Activated CD8-positive, alpha-beta memory T cell treated with anti-CD3 and anti-CD28 coated beads for 1 hour (primary cell): ENCODE results near the gene BRDT.

ENCODE experiments used
- DNase-seq, 2 donors: peaks; one replicate each; pipeline ENCODE4 v3.0.0-alpha.2; 2020; ENCODE audit warnings: low read depth in 1 of 2; ENCODE audit errors: extremely low read depth in 1 of 2

BRDT gene

DNA sequence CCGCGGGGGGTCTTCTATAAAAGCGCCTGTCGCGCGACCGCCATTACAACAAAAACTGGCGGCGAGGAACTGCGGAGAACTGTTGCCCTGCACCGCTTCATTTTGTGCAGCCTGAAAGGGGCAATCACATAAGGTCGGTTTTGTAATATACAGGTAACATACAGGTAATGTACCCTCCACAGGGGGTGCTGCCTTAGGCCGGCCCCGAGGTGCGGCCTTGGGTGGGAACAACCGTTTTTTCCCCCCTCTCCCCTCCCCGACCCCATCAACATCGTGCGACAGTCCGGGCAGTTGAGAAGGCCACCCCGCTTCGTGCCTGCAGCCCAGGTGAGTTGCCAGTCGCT, at the start of gene BRDT:
Gene BRDT, plus strand, starts transcription at position 46 of the 344 bp plus-strand sequence. CDS start 13,354 bp downstream, outside the sequence.
- no peak for DNase-seq

DNA sequence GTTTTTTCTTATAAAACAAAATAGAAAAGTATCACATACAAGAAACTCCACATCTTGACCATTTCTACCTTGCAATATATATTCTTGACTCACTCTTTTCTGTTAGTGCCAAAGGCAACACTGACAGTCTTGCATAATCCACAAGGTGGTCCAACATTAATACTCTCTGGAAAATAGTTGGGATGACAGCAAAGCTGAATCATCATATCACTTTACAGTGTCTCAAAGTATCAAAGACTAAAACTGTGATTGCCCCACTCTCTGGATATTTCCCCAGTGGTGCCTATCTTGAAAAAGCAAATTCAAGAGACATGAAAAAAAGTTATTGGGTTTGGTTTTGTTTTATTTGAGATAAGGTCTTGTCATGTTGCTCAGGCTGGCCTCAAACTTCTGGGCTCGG, 48.6 kb upstream of the BRDT start:
- no peak for DNase-seq

DNA sequence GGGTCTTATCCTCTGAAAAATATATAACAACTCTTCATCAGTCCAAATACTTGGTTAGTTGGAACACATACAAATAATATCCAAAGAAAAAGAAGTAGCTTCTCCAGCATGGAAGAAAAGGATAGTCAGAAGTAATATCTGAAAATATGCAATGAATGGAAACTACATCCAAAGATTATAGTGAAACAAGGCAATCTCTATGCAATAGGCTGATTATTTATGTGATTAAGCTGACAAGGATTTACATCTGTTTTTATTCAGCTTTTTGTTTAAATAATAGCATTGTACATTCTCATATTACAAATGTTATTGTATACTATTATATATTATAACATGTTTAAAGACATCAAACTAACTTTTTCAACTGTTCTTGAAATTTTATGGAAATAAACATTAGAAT, 48.0 kb upstream of the BRDT start:
- no peak for DNase-seq

DNA sequence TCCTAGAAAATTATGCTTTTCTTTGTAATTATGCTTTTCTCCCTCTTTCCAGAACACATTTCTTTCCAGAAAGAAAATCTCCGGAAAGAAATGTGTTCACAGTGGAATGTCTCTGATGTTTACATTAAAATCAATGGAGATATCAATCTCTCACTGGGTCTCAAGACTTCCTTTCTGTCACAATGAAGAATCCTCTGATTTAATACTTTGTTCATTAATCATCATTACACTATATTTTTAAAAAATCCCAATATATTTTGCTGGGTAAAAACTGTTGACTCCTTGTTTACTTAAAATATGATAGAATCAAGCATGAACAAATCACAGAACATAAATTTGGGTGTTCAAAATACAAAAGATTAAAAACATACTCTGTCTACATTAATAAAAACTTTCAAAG, 36.9 kb upstream of the BRDT start:
- DNase-seq = no peak

DNA sequence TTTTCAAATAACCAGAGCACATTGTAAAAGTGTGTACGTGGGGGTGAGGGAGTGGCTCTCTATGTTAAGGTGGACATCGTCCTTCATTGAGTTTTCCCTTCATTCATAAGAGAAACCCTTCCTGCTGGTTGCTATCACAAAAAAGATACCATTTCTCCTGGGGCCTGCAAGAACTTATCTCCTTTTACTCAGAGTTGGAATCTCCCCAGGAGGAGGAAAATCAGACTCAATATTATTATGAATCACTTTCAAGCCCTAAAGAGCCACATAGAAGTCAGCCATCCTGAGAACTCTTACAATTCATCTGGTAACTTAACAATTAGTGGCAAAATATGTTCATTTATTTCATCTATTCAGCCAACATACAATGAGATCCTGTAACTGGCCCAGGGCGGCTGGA, 36.2 kb upstream of the BRDT start:
- DNase-seq = no peak

DNA sequence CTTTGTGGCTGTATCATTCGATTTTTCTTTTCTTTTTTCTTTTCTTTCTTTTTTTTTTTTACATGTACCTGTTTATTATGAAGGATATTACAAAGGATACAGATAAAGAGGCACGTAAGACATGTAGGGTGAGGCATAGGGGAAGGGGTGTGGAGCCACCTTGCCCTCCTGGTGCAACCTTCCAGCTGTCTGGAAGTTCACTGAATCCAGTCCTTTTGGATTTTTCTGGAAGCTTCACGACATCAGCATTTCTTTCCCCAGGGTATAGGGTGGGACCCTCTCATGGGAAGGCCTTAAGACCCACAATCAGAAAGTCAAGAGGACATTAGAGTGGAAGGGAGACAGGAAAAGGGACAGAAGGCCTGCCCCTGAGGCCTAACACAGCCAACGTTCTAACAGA, 33.2 kb upstream of the BRDT start:
- no peak for DNase-seq

DNA sequence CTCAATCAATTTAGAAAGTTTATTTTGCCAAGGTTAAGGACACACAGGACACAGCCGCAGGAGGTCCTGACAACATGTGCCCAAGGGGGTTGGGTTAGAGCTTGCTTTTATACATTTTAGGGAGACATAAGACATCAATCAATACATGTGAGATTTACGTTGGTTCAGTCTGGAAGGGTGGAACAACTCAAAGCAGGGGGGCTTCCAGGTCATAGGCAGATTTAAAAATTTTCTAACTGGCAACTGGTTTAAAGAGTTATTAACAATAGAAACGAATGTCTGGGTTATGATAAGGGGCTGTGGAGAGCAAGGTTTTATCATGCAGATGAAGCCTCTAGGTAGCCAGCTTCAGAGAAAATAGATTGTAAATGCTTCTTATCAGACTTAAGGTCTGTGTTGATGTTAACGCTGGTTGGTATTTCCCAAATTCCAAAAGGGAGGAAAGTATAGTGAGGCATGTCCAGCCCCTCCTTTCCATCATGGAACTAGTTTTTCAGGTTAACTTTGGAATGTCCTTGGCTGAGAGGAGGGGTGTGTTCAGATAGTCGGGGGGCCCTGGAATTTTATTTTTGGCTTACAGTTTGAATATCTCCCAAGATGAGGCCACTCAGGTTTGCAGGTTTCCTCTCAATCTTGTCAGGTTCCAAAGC, 32.3 kb upstream of the BRDT start:
- DNase-seq = no peak

DNA sequence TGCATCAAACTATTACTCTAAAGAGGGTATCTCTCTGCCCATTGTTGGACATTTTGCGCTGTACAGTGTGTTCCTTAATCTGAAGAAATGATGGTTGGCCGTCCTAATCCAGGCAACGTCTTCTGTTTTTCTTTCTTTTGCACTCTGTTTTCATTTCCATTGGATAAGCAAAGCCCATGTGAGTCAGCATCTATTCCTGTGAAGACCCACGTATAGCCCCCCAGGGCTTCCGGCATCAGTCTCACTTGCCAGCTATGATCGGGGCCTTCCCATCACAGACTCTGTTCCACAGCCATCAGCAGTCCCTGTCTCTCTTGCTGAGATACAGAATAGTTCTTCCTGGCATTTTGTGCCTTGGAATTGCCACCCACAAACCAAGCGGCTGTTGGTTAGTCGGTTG, 29.2 kb upstream of the BRDT start:
- DNase-seq = no peak

DNA sequence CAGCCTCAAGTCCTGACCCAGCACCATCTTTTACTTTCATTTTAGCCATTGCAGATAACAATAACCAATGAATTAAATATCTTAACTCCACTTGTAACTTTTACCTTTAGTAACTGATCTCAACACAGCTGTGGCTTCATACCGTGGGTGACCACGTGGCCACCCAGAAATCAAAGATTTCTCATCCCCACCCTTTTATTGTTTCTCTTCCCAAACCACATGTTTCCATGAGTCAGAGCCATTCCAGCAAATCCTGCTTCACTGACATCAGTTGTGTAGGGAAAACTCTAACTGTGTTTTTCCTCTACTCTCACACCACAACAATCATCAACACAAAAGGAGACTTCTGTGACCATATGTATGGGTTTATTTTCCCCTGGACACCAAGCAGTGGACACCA, 25.1 kb upstream of the BRDT start:
- no peak for DNase-seq

DNA sequence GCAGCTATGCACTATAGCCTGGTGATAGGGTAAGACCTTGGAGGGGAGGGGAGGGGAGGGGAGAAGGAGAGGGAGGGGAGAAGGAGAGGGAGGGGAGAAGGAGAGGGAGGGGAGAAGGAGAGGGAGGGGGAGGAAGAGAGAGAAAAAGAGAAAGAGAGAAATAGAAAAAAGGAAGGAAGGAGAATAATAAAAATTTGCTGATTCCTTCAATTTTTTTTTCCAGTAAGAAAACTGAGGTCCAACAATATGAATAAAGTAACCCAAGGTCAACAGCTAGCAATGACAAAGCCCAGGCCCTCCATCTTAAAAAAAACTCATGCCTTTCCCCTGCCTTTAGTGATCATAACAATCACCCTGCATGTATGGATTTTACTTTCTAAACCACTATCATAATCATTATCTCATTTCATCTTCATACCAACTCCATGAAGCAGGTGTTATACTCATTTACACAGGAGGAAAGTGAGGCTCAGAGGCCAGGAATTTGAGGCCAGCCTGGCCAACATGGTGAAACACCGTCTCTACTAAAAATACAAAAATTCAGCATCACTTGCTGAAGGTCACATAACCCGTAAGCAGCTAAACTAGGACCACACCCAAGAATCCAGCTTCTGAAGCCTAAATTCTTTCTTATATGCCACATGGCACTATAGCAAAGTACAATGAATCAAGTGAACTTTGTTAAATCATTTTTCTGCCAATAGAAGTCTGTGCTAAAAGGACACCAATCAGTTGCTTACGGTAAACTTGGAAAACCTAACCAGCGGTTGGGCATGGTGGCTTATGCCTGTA, 23.4 kb upstream of the BRDT start:
- no peak for DNase-seq

DNA sequence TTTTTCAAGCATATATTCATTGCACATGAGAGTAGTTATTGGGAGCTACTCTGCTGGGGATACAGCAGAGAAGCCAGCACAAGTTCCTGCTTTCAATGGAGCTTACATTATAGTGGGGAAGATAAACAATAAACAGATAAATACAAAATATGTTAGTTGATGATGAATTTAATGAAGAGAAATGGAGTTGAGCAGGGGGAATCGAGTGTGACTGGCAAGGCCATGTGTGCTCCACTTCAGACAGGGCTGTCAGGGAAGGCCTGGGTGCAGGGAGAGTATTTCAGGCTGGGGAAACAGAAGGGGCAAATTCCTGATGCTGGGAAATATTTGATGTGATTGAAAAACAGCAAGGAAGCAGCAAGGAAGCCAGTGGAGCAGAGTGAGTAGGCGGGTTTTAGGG, 21.2 kb upstream of the BRDT start:
- no peak for DNase-seq

DNA sequence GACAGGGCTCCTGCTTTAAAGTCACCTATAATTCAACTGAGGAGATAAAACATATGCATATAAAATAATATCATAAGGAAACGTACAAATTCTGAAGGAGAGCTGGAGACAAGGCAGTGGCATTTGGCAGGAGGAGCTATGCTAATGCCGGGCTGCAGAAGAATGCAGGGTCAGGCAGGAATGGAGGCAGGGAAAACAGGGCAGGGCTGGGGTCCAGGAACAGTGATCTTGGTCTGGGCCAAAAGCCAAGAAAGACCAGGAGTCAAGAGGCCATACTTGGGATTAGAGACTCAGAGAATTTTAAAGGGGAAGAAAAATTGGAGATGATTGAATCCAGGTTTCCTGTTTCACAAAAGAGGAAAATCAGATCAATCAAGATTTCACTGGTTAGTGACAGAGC, 20.0 kb upstream of the BRDT start:
- DNase-seq = no peak

DNA sequence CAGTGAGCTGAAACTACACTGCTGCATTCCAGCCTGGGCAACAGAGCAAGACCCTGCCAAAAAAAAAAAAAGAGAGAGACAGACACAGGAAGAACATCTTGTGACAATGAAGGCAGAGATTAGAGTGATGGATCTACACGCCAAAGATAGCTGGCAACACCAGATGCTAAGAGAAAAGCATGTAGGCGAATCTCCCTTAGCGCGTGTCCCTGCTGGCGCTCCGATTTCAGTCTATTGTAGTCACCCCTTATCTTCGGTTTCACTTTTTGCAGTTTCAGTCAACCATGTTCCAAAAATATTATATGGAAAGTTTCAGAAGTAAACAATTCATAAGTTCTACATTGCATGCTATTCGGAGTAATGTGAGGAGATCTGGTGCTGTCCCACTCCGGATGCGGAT, 11.6 kb upstream of the BRDT start:
- DNase-seq = no peak

DNA sequence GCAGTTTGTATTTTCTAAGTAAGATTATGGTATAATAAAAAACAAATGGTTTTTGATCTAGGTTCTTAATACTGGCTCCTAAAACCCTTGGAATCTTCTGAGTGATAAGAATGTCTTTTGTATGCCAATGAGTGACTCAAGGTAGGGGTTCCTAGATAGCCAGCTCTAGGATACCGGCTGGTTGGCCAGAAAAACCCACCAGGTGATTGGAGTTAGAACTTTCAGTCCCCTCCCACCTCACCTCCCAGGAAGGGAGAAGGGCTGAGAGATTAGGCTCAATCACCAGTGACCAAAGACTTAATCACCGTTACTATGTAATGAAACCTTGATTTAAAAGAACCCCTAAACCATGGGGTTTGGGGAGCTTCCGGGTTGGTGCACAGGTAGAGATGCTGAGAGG, 8.7 kb upstream of the BRDT start:
- no peak for DNase-seq

DNA sequence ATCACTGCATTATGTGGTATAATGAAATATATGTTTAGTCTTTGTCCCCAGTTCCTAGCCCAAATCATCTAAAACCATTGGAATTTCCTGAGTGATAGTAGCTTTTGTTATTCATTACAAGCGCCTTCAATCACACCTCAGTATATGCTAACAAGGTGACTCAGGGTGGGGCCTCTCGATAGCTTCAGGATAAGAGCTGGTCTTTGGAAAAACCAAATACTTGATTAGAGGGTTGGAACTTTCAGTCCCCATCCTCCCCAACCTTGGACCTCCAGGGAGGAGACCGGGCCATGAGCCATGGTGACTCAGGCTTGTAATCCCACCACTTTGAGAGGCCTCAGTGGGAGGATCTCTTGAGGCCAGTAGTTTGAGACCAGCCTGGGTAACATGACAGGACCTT, 5.1 kb upstream of the BRDT start:
- no peak for DNase-seq

DNA sequence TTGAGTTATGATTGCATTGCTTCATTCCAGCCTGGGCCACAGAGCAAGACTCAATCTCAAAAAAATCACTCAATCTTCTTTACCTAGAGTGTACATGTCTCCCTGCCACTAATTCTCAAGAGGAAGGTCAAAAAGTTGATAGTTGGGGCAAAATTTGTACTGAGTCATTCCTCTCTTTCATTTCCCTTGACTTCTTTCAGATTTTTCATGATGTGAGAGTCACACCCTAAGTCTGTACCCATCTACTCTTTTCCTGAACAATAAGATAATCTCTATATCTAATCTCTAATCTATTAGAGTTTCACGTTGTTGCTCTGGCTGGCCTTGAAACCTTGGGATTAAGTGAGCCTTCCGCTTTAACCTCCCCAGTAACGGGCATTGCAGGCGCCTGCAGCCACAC, 1.1 kb upstream of the BRDT start:
- no peak for DNase-seq

DNA sequence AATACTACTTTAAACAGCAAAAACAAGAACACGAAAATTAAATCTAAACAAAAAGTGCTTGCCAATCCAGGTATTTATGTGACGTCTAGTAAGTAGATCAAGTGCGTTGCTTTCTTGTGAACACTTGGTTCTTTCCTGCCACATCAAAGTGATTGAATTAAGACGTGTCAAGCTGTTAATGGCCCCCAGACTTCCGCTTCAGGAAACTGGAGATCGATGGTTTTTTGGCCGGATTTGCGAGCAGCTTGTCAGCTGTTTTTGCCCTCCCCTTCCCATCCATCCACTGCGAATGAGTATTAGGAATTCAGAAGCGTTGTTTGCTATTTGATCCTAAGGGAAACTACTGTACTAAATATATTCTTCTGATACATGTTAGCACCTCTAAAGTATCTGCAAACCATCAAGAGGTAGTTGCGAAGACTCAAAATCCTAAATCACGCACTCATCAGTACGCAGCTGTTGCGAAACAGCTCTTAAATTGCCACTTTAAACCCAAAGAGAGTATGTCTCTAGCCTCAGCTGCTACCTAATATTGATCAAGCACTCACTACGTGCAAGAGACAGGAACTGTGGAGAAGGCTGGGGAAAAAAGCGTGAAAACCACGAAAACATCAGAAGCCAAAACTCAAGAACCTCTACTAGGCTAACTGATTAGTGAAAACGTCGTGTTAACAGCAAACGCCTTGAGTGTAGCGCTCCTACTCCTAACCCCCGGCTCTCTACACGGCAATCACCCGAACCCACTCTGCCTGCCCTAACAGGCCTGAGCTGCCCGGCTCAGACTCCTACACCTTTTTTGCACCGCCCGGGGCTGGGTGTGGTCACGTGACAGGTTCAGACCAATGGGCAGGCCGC, 473 bp upstream of the BRDT start:
- DNase-seq = no peak

DNA sequence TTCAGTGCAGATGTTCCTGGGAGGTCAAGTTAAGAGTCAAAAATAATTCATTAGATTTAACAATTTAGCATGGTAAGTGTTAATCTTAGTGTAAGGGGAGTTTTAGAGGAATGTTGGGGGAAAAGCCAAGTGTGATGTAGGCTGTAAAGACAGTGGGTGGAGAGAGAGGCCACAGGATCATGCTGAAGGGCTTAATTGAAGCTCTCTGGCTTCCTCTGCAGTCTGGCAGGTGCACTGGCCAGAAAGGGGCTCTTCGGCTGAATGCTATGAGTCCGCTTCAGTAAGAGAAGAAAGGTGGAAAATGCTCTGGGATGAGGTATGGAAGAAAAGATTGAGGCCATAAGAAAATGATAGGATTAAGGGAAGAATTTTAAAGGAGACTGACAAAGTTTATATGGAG, 3.0 kb downstream of the BRDT start:
- no peak for DNase-seq

DNA sequence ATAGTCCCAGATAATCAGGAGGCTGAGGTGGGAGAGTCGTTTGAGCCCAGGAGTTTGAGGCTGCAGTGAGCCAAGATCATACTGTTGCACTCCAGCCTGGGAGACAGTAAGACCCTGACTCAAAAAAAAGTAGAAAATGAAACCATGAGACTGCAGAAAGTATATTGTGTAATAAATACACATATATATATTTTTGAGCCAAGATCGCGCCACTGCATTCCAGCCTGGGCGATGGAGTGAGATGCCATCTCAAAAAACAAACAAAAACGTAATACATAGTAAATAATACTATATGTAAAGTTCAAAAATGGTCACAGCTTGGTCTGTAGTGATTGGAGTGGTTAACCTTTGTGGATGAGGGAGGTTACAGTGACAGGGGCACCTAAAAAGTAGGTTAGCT, 9.7 kb downstream of the BRDT start:
- DNase-seq = no peak

DNA sequence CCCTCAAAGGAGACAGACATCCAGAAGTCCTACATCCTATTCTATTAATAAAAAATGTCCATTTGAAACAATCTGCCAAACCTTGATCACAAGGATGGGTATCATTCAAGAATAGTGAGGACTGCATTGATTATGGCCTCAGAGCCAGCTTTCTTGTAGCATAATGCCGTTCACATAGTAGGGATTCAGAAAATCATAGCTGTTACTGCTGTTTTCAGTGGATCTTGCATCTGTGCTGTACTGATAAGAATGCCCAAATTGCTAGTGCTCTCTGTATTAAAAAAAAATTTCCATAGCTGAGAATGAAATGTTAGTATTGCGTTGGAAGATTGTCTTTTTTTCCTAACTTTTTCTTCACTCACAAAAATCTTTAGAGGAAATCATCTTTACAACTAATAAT, 19.1 kb downstream of the BRDT start:
- DNase-seq = no peak

DNA sequence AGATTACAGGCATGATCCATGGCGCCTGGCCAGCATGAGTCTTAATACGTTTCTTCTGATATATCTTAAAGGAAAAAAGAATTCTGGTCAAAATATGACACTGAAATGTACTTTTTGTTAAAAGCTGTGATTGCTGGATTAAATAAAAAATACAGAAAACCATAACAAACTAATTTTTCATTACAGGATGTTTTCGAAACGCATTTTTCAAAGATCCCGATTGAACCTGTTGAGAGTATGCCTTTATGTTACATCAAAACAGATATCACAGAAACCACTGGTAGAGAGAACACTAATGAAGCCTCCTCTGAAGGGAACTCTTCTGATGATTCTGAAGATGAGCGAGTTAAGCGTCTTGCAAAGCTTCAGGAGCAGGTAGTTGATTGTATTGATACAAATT, 30.2 kb downstream of the BRDT start:
- no peak for DNase-seq

DNA sequence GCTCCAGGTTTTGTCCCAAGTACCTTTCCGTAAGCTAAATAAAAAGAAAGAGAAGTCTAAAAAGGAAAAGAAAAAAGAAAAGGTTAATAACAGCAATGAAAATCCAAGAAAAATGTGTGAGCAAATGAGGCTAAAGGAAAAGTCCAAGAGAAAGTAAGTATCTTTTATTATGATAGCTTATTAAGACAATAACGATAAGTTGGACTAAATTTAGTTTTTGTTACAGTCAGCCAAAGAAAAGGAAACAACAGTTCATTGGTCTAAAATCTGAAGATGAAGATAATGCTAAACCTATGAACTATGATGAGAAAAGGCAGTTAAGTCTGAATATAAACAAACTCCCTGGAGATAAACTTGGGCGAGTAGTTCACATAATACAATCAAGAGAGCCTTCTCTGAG, 31.5 kb downstream of the BRDT start:
- DNase-seq = no peak
